ENCODE data around the gene SERINC3.

GRCh38 chr20:44457016-44457415 is 64.9 kb downstream of the SERINC3 start:
- no peak for TF ChIP-seq YY1 (IDR thresholded peaks at IDR 0.05; ENCODE audit: insufficient read depth, insufficient read length)
- TF ChIP-seq SUZ12 (IDR thresholded peaks at IDR 0.05; ENCODE audit: extremely low read depth, insufficient read depth, insufficient read length), result no peak
- TF ChIP-seq ZNF274 (IDR thresholded peaks at IDR 0.05; ENCODE audit: low read depth, low read length), result no peak
